RWPE2 (cell line): ENCODE results near the gene RBBP8NL.

Experiments
- ATAC-seq: fragments of 200-7000 bp; cut with Tn5 transposase; 3 replicates; pipeline ENCODE4 v1.9.1; 2021; ENCODE audit warnings: low read depth
- DNase-seq: peaks from one replicate; pipeline ENCODE4 v3.0.0-alpha.2; 2020; ENCODE audit warnings: low spot score
- H3K27ac ChIP-seq: fragments of 450-650 bp; 2 replicates; pipeline ENCODE4 v1.5.1; 2017; ENCODE audit warnings: mild to moderate bottlenecking; ENCODE audit not compliant: poor library complexity, severe bottlenecking
- H3K27me3 ChIP-seq: fragments of 250-450 bp; sonication (Bioruptor Pico); 2 replicates; pipeline ENCODE4 v1.5.1; 2021; ENCODE audit warnings: mild to moderate bottlenecking, moderate library complexity; ENCODE audit not compliant: insufficient read depth, poor library complexity, severe bottlenecking
- H3K36me3 ChIP-seq: fragments of 250-450 bp; sonication (Bioruptor Pico); 2 replicates; pipeline ENCODE4 v1.5.1; 2020; ENCODE audit warnings: low read depth, mild to moderate bottlenecking, moderate library complexity
- H3K4me1 ChIP-seq: fragments of 250-450 bp; sonication (Bioruptor Pico); 2 replicates; pipeline ENCODE4 v1.5.1; 2021; ENCODE audit warnings: mild to moderate bottlenecking, moderate library complexity; ENCODE audit not compliant: insufficient read depth, poor library complexity, severe bottlenecking
- H3K4me3 ChIP-seq: fragments of 250-450 bp; sonication (Bioruptor Pico); 2 replicates; pipeline ENCODE4 v1.5.1; 2021; ENCODE audit warnings: mild to moderate bottlenecking, moderate library complexity; ENCODE audit not compliant: severe bottlenecking
- H3K9me3 ChIP-seq: fragments of 250-450 bp; sonication (Bioruptor Pico); 2 replicates; pipeline ENCODE4 v1.5.1; 2021; ENCODE audit warnings: mild to moderate bottlenecking, moderate library complexity; ENCODE audit not compliant: severe bottlenecking
- TF ChIP-seq, protein P1 (sequence below): fragments of 450-650 bp; IDR thresholded peaks from one replicate; pipeline ENCODE4 v1.5.1; 2017; ENCODE audit warnings: mild to moderate bottlenecking, moderate library complexity; ENCODE audit not compliant: poor library complexity, severe bottlenecking

RBBP8NL gene

DNA sequence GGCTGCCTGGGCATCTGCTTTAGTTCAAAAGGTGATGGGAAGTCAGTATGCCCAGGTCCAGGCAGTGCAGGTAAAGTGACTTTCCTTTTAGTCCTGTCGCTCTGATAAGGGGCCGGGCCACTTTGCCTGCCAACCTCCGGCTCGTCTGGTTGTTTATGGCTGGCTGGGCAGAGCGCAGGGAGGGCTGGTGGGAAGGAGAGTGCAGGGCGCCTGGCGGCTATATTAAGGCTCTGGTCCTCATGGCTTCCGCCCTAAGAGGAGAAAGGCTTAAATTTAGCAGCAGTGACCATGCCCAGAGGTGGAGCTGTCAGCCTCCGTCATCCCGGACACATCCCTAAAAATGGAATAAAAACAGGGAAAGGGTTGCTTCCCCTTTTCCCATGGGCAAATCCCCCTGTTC is 33.8 kb upstream of the RBBP8NL start:
- Histone ChIP-seq H3K4me3 (no peak overlapping the region), H3K27me3 (peaks cover 8% of the 10 kb centered on the region), H3K27ac (no peak overlapping the region), H3K9me3 (no peaks in the 10 kb centered on the region), H3K4me1 (no peaks in the 10 kb centered on the region), H3K36me3 (no peaks in the 10 kb centered on the region)
- no peak for ATAC-seq
- no peak for DNase-seq
- TF ChIP-seq, protein P1, sequence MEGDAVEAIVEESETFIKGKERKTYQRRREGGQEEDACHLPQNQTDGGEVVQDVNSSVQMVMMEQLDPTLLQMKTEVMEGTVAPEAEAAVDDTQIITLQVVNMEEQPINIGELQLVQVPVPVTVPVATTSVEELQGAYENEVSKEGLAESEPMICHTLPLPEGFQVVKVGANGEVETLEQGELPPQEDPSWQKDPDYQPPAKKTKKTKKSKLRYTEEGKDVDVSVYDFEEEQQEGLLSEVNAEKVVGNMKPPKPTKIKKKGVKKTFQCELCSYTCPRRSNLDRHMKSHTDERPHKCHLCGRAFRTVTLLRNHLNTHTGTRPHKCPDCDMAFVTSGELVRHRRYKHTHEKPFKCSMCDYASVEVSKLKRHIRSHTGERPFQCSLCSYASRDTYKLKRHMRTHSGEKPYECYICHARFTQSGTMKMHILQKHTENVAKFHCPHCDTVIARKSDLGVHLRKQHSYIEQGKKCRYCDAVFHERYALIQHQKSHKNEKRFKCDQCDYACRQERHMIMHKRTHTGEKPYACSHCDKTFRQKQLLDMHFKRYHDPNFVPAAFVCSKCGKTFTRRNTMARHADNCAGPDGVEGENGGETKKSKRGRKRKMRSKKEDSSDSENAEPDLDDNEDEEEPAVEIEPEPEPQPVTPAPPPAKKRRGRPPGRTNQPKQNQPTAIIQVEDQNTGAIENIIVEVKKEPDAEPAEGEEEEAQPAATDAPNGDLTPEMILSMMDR: no peak

DNA sequence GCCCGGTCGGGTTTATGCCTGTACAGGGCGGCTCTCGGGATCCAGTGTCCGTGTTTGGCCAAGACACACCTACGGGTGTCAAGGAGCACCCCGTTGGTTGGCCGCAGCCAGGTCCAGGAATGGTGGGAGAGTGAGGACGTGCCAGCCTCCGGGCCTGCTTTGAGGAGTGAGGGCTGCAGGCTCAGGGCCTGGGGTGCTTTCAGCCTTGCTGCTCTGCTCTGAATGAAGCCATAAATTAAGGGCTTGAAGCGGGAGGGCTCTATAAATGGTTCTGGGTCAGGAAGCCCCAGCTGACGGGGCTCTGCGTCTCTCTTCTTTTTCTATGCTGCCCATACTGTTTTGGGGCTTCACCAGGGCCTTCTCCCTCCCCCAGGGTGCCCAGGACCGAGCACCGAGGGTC is 33.3 kb upstream of the RBBP8NL start:
- peaks cover 3% of the 10 kb centered on the region for H3K27me3 ChIP-seq
- TF ChIP-seq, protein P1: no peak

DNA sequence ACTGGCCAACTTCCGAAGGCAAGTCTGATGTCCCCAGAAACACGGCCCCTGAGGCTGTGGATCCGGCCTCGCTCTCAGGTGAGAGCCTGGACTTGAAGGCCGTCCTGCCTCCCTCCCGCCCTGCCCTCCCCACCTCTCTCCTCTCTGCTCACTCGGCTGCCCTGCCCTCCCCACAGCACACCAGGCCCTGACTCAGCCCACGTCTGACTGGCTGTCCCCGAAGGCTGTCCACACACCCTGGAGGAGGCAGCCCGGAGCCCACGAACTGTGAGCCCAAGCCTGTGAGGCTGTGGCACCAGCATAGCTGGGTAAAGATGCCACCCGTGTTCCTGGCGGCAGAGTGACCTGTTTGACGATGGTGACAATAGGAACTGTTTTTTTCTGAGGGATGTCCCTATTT is 32.1 kb upstream of the RBBP8NL start:
- TF ChIP-seq, protein P1: no peak
- H3K4me3 ChIP-seq: no peak overlapping the region
- H3K27me3 ChIP-seq: peaks cover 8% of the 10 kb centered on the region
- ATAC-seq (0 out of 3 replicates have a peak, but pooled peaks have one; percentile 6), DNase-seq (no peak)
- no peaks in the 10 kb centered on the region for H3K36me3 ChIP-seq
- H3K9me3 ChIP-seq: no peaks in the 10 kb centered on the region
- H3K4me1 ChIP-seq: no peaks in the 10 kb centered on the region
- H3K27ac ChIP-seq: no peak overlapping the region

More for the DNA sequence above, 33.3 kb upstream of the RBBP8NL start:
- DNase-seq (no peak), ATAC-seq (no peak)
- Histone ChIP-seq H3K9me3 (no peaks in the 10 kb centered on the region), H3K4me1 (no peaks in the 10 kb centered on the region), H3K36me3 (no peaks in the 10 kb centered on the region), H3K4me3 (no peak overlapping the region), H3K27ac (no peak overlapping the region)

DNA sequence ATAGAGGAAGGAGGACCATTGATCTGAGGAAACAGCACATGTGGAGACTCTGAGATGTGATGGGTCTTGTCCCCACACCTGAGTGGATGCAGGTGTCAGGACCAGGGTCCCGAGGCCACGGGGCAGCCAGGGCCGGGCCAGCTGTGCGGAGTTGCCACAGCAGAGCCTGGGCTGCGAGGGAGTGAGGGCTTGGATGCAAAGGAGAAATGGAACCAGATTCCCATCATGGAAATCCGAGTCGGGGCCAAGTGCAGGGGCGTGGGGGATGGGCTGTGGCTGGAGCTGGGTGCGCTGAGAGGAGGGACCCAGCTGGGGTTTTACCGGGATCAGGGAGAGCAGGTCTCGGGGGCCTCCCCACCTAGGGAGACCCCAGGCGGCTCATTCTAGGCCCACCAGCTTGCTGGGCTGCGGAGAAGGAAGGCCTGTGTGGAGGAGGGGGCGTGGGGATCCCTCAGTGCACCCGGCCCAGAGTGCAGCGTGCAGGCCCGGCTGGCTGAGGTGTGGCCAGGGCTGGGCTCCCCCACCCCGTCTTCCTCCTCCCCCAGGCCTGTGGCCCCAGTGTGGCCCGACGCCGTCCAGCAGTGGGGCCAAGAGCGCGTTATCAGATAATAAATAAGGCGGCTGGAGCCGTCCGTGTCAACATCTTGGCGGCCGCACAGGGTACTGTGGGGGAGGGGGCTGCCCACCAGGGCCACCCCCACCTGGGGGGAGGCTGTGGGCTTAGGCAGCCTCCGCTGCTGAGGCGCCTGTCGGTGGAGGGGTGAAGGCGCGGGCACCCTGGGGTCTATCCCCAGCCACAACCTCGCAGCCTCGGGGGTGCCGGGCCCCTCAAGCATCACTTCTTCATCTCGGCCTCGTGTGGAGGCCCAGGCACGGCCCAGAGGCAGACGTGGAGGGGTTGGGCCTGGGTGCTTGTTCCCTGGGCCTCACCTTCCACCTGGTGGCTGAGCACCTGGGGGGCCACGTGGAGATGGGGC is 31.2 kb upstream of the RBBP8NL start:
- ATAC-seq: no peak
- peaks cover 13% of the 10 kb centered on the region for H3K27me3 ChIP-seq

More for the DNA sequence above, 31.2 kb upstream of the RBBP8NL start:
- DNase-seq: no peak
- Histone ChIP-seq H3K9me3 (no peaks in the 10 kb centered on the region), H3K4me1 (no peaks in the 10 kb centered on the region), H3K27ac (no peak overlapping the region), H3K4me3 (no peak overlapping the region), H3K36me3 (no peaks in the 10 kb centered on the region)
- TF ChIP-seq, protein P1: no peak
